Nephron (organoid): ENCODE data around the gene ADCY6.

ENCODE experiments used
- H3K27ac Mint-ChIP-seq, 3 experiments: 2 replicates each; pipeline ENCODE4 v1.8.0; 2020; ENCODE audit warnings: mixed read lengths in 3 of 3, mild to moderate bottlenecking in 2 of 3, moderate library complexity in 1 of 3
- H3K27me3 Mint-ChIP-seq: 2 replicates; pipeline ENCODE4 v1.8.0; 2021; ENCODE audit warnings: low read depth, mild to moderate bottlenecking, moderate library complexity, mixed read lengths
- H3K36me3 Mint-ChIP-seq: 2 replicates; pipeline ENCODE4 v1.8.0; 2020; ENCODE audit warnings: low read depth, mixed read lengths
- H3K4me1 Mint-ChIP-seq: 2 replicates; pipeline ENCODE4 v1.8.0; 2020; ENCODE audit warnings: mixed read lengths
- H3K4me3 Mint-ChIP-seq, 3 experiments: 2 replicates each; pipeline ENCODE4 v1.8.0; 2020; ENCODE audit warnings: mild to moderate bottlenecking in 3 of 3, mixed read lengths in 3 of 3, moderate library complexity in 2 of 3
- H3K9me3 Mint-ChIP-seq: 2 replicates; pipeline ENCODE4 v1.8.0; 2020; ENCODE audit warnings: mixed read lengths
- TF ChIP-seq, protein P1 (sequence below), 3 experiments: fragments of 200-600 bp; sonication (generic); IDR thresholded peaks; one replicate each; pipeline ENCODE4 v1.5.0; 2021; ENCODE audit warnings: antibody characterized with exemption in 3 of 3; ENCODE audit not compliant: unreplicated experiment in 3 of 3

The ADCY6 gene

DNA sequence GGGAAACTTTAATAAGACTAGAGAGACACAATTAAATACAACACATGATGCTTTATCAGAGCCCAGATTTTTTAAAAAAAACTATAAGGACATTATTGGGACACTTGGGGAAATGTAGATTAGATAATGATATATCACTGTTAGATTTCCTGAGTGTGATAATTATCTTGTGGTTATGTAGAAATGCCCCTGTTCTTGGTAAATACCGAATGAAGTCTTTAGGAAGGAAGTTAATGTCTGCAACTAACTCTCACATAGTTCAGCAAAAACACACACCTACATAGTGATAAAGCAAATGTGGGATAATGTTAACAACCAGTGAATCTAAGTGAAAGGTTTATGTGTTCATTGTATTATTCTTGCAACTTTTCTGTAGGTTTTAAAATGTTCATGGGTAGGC is 14.8 kb upstream of the ADCY6 start:
- no peaks in the 10 kb centered on the region for H3K9me3 Mint-ChIP-seq
- no peaks in the 10 kb centered on the region for H3K4me1 Mint-ChIP-seq
- H3K4me3 Mint-ChIP-seq = no peak overlapping the region
- H3K36me3 Mint-ChIP-seq = no peaks in the 10 kb centered on the region
- TF ChIP-seq, protein P1, sequence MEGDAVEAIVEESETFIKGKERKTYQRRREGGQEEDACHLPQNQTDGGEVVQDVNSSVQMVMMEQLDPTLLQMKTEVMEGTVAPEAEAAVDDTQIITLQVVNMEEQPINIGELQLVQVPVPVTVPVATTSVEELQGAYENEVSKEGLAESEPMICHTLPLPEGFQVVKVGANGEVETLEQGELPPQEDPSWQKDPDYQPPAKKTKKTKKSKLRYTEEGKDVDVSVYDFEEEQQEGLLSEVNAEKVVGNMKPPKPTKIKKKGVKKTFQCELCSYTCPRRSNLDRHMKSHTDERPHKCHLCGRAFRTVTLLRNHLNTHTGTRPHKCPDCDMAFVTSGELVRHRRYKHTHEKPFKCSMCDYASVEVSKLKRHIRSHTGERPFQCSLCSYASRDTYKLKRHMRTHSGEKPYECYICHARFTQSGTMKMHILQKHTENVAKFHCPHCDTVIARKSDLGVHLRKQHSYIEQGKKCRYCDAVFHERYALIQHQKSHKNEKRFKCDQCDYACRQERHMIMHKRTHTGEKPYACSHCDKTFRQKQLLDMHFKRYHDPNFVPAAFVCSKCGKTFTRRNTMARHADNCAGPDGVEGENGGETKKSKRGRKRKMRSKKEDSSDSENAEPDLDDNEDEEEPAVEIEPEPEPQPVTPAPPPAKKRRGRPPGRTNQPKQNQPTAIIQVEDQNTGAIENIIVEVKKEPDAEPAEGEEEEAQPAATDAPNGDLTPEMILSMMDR (IDR thresholded peaks at IDR 0.05; ENCODE audit: unreplicated experiment in 3 of 3) = no peak
- H3K27ac Mint-ChIP-seq = no peak overlapping the region
- H3K27me3 Mint-ChIP-seq = no peaks in the 10 kb centered on the region

DNA sequence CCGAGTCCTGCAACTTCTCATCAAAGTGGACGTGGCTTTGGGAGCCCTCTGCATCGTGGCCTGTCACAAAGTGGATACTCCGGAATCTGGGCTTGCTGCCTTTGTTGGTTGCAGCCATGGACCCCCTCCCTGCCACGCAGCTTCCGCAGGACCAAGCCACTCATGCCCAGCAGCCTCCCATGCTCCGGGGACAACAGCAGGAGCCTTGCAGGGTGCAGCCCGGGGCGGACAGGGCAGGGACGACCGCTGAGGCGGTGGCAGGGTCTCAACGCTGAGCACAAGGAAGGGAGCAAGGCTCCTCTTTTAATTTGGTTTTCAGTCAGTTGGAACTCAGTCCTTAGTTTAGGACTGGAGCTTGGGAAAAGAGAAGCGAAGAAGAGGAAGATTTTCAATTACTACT is 12.1 kb upstream of the ADCY6 start:
- Mint-ChIP-seq H3K27ac (no peak overlapping the region), H3K4me1 (peaks cover 1% of the 10 kb centered on the region), H3K36me3 (no peaks in the 10 kb centered on the region)

DNA sequence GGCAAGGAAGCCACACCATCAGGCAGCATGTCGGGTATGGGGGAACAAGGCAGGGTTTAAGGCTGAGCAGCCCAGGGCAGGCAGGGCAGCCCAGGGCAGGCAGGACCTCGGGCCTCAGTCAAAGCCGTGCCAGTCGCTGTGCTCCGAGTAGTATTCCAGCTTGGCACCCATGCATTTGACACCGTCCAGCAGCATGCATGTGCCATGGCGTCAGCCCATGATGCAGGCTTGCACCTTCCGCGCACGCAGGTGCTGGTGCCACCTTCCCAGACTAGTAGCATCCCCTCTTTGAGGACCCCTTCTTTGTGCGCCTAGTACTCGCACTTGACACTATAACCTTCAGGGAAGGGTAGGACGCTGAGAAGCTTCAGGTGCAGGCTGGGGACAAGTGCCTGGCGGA is 11.6 kb upstream of the ADCY6 start:
- H3K36me3 Mint-ChIP-seq = no peaks in the 10 kb centered on the region
- H3K27ac Mint-ChIP-seq = no peak overlapping the region
- H3K4me3 Mint-ChIP-seq = no peak overlapping the region
- TF ChIP-seq, protein P1 (IDR thresholded peaks at IDR 0.05; ENCODE audit: unreplicated experiment in 3 of 3) = no peak
- H3K27me3 Mint-ChIP-seq = no peaks in the 10 kb centered on the region
- H3K9me3 Mint-ChIP-seq = no peaks in the 10 kb centered on the region
- peaks cover 5% of the 10 kb centered on the region for H3K4me1 Mint-ChIP-seq

More for the DNA sequence above, 12.1 kb upstream of the ADCY6 start:
- Mint-ChIP-seq H3K27me3 (no peaks in the 10 kb centered on the region), H3K4me3 (no peak overlapping the region), H3K9me3 (no peaks in the 10 kb centered on the region)
- TF ChIP-seq, protein P1 (IDR thresholded peaks at IDR 0.05; ENCODE audit: unreplicated experiment in 3 of 3) = no peak

DNA sequence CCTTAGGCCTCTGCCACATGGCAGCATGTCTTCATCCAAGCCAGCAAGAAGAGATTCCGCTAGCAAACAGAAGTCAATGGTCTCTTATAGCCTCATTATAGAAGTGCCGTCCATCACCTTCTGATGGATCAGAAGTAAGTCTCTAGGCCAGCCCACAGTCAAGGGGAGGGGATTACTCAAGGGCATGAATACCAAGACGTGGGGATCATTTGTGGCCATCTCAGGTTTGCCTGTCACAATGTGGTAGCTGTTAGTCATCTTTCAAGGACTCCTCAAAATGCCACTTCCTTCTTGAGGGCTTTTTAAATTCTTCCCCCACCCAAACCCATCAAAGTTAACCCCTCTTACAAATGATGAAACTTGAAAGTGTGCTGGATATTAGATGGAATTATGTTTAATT is 8.1 kb upstream of the ADCY6 start:
- peaks cover 11% of the 10 kb centered on the region for H3K4me1 Mint-ChIP-seq
- H3K36me3 Mint-ChIP-seq = no peaks in the 10 kb centered on the region
- H3K4me3 Mint-ChIP-seq = no peak overlapping the region
- TF ChIP-seq, protein P1 (IDR thresholded peaks at IDR 0.05; ENCODE audit: unreplicated experiment in 3 of 3) = no peak
- H3K27me3 Mint-ChIP-seq = peaks cover 3% of the 10 kb centered on the region
- H3K27ac Mint-ChIP-seq = no peak overlapping the region
- no peaks in the 10 kb centered on the region for H3K9me3 Mint-ChIP-seq

DNA sequence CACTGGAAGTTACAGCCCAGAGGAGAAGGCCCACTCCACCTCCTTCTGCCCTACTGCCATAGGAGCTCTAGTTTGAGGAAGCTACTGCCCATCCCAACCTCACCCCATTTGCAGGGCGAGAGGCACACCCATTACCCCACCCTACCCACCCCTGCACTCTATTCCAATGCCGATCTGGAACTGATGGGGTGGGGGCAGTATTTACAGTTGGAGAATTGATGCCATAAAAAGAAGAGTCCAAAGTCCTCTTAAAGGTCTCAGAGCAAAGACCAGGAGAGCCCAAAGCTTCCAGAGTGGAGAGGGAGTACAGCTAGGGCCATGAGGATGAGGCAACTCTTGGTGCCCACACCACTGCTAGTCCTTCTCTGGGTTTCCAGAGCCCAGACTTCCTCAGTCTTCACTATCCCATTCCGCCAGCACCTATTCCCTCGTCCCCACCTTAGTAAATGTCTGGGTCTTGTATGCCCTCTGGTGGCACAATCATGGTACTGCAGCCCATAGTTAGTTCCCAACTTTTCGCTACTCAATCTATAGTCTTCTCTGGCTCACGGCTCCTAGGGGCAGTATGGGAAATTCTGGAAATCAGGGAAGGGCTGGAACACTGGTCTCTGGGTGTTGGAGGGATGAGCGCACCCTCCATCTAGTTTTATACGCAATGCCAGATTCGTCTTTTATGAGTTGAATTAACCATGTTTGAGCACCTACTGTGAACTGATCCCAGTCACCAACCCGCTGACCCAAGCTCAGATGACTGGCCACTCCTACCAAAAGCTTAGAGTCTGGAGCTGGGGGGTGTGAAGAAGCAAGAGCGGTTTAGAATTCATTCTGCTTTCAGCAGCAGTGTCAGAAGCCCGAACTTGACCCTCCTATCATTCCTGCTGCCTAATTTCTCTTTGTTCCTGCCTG is 6.9 kb upstream of the ADCY6 start:
- Mint-ChIP-seq H3K27ac (peak overlapping the region in 2 of 3 experiments; percentile 9 to 71), H3K4me1 (peaks cover 11% of the 10 kb centered on the region), H3K36me3 (no peaks in the 10 kb centered on the region), H3K27me3 (peaks cover 3% of the 10 kb centered on the region), H3K4me3 (peak overlapping the region in 1 of 3 experiments; percentile 9), H3K9me3 (no peaks in the 10 kb centered on the region)
- TF ChIP-seq, protein P1 (IDR thresholded peaks at IDR 0.05; ENCODE audit: unreplicated experiment in 3 of 3) = peak; percentile 90 to 95 (median 93)

DNA sequence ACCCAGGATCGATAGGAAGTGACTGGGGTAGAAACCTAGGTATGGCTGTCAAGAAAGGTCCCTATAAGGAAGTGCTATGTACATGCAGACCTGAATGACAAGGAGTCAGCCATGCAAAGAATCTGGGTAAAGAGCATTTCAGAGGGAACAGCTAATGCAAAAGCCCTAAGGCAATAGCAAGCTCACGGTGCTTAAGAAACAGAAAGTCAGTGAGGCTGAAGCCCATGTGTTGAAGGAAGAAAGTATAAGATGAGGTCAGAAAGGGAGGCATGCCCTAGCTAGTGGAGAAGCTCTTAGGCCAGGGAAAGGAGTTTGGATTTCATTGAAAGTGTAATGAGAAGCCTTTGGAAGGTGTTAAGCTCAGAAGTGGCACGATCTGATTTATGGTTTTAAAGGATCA is 6.0 kb upstream of the ADCY6 start:
- Mint-ChIP-seq H3K27me3 (peaks cover 3% of the 10 kb centered on the region), H3K4me1 (peaks cover 19% of the 10 kb centered on the region), H3K27ac (peak overlapping the region in 2 of 3 experiments; percentile 20 to 88), H3K4me3 (no peak overlapping the region), H3K9me3 (no peaks in the 10 kb centered on the region), H3K36me3 (no peaks in the 10 kb centered on the region)
- TF ChIP-seq, protein P1 (IDR thresholded peaks at IDR 0.05; ENCODE audit: unreplicated experiment in 3 of 3) = no peak
